GM12875 (cell line): Measurements from ENCODE around the gene MLLT10.
"Not testable (repeated sequence)": the region's sequence is repeated elsewhere in the genome, so short reads cannot be mapped to it uniquely, and the experiment has no call there.

Experiments used
- H3K4me3 ChIP-seq: one replicate; pipeline ENCODE4 v1.5.1; 2011; ENCODE audit warnings: low read depth, low read length, control low read depth
- TF ChIP-seq, protein P1 (sequence below): IDR thresholded peaks from 2 replicates; pipeline ENCODE4 v1.5.1; 2011; ENCODE audit warnings: low read depth, mild to moderate bottlenecking, control low read depth, inconsistent platforms, low read length, moderate library complexity, borderline replicate concordance; ENCODE audit not compliant: insufficient read depth

MLLT10 gene

DNA sequence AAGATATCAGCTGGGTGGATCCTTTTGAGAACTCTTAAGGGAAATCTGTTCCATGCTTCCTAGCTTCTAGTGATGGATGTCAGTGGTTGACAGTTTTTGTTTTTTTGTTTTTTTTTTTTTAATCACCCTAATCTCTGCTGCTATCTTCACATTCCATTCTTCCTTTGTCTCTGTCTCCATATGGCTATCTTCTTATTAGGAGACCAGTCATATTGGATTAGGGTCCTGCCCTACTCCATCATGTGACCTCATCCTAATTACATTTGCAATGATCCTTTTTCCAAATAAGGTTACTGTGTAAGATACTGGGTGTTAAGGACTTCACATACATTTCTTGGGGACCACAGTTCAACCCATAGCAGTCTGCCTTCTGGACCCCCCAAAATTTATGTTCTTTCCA lies 69.7 kb downstream of the MLLT10 start:
- TF ChIP-seq, protein P1, sequence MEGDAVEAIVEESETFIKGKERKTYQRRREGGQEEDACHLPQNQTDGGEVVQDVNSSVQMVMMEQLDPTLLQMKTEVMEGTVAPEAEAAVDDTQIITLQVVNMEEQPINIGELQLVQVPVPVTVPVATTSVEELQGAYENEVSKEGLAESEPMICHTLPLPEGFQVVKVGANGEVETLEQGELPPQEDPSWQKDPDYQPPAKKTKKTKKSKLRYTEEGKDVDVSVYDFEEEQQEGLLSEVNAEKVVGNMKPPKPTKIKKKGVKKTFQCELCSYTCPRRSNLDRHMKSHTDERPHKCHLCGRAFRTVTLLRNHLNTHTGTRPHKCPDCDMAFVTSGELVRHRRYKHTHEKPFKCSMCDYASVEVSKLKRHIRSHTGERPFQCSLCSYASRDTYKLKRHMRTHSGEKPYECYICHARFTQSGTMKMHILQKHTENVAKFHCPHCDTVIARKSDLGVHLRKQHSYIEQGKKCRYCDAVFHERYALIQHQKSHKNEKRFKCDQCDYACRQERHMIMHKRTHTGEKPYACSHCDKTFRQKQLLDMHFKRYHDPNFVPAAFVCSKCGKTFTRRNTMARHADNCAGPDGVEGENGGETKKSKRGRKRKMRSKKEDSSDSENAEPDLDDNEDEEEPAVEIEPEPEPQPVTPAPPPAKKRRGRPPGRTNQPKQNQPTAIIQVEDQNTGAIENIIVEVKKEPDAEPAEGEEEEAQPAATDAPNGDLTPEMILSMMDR, result no peak
- no peak overlapping the region for H3K4me3 ChIP-seq

DNA sequence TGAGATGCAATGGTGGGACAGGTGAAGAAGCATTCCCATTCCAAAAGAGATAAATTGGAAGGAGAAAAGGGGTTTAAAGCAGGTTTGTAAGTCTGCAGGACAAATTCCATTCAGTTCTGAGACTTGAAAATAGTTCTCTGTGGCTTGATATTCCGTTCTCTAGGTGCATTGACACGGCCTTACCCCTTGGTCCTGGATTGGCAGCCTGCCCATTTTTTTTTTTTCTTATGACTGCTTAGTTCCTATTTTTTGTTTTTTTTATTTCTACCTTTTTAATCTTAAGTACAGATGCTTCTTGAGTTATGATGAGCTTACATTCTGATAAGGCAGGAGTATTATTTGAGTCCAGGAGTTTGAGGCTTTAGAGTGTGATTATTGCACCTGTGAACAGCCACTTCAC lies 70.6 kb downstream of the MLLT10 start:
- H3K4me3 ChIP-seq, result no peak overlapping the region
- TF ChIP-seq, protein P1, result no peak

DNA sequence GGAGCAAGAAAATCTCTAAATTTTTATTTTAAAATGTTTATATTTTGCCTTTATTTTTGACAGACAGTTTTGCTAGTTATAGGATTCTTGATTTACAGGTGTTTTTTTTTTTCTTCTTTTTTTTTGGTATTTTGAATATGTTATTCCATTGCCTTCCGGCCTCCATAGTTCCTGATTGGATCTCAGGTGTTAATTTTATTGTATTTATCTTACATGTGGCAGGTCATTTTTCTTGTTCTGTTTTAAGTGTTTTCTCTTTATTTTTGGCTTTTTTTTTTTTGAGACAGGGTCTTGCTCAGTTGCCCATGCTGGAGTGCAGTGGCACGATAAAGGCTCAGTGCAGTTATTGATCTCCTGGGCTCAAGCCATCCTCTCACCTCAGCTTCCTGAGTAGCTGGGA lies 73.9 kb downstream of the MLLT10 start:
- H3K4me3 ChIP-seq, result no peak overlapping the region
- TF ChIP-seq, protein P1, result no peak

DNA sequence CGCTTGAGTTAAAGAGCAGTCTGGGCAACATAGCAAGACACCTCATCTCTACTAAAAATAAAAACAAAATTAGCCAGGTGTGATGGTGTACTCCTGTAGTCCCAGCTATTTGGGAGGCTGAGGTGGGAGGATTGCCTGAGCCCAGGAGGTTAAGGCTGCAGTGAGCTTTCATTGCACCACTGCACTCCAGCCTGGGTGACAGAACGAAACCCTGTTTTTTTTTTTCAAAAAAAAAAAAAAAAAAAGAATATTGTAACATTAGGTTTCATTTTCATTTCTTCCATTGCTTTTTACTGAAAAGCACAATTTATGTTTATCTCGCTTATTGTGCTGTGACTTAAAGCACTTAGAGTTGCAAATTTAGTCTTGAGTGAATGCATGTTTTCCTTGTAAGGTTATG lies 80.0 kb downstream of the MLLT10 start:
- H3K4me3 ChIP-seq, result no peak overlapping the region
- TF ChIP-seq, protein P1, result no peak

DNA sequence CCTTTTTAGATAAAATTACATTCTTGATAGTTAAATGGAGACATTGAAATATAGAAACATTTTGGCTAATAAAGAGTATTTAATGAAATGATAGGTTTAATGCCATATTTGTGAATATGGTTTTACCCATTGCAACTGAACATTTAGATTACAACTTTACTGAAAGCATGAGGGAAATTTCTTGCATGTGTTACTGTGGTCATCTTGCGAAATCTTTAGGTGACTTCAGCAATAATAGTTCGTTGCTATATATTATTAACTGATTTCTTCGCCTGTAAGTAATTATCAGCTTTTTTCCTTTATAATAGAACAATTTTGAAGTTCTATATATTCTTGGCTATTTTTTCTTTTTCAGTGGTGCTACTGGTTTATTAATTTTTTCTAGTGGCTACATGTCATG lies 83.2 kb downstream of the MLLT10 start:
- TF ChIP-seq, protein P1, result no peak
- H3K4me3 ChIP-seq, result no peak overlapping the region

DNA sequence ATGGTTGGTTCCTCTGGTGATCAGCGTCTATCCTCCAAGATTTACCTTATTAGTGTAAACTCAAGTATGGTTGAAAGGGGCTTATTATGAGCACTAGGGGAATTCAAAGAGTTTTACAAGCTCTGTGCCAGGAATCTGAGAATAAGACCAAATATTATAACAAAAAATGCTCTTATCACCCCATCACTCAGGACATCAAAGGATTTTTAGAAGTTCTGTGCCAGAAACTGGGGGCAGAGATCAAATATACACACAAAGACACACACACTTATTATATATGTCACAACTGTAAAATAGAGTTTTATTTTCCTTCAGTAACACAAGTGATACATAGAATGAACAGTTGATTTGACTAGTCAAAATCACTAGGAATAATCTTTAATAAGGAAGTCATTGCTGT lies 89.3 kb downstream of the MLLT10 start:
- H3K4me3 ChIP-seq, result no peak overlapping the region
- TF ChIP-seq, protein P1, result no peak

DNA sequence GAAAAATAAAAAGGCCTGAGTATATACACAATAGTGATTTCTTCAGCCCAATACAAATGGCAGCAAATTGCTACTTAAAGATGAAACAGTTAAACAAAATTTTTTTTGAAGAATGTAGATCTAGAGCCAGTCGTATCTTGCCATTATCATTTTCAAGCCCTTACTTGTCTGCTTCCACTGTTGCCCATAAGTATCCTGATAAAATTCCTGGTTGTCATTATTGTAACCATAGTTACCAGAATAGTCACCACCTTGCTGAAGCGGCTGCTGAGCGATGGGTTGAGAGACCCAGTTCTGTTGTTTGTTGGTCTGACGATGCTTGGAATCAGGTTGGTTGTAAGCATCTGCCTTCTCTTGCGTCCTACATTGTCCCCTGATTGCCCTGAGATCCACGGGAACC lies 90.4 kb downstream of the MLLT10 start:
- H3K4me3 ChIP-seq, result not testable (repeated sequence)

DNA sequence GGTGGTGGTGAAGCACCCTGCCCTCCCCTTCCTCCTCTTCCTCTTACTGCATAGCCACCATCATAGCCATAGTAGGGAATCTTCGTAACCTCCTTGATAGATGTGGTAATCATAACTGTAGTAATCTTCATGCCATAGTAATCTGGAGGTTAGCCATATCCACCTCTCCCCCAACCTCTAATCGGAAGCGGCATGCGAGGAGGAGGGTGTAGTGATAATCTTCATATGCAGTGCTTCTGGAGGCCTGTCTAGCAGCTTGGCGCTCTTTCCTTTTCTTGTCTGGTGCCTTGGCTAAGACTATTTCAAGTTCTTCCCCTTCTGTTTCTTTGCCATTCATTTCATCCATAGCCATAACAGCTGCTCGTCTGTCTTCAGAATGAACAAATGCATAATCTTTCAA lies 90.9 kb downstream of the MLLT10 start:
- TF ChIP-seq, protein P1, result no peak
- H3K4me3 ChIP-seq, result no peak overlapping the region
